ENCODE results near the gene NHSL2. TPM values are rescaled to one million over a fixed set of nuclear protein-coding genes. Genes with fewer than 3 reads are reported as not detected.
A peak's percentile ranks its signal among the peaks of the same experiment; 100 is the strongest.
"Not testable (repeated sequence)": the region's sequence is repeated elsewhere in the genome, so short reads cannot be mapped to it uniquely, and the experiment has no call there.

NHSL2 gene
- total RNA-seq, 4 donors from 2014 or later: 1.5 to 2.7 (median 2.1) TPM

DNA sequence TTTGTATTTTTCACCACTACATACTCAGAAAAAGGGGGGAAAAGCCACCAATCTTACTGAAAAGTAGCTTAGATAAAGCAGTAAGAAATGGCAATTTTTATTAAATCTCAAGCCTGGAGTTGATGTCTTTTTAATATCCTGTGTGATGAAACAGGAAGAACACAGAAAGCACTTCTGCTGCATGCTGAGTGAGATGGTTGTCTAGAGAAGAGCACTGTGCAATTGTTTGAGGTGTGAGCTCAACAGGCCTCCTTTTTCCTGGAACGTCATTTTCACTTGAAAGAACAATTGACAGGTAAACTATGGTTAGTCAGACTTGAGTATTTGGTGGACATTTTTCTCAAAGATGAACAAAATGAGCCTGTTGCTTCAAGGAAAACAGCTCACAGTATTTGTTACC, 147.2 kb downstream of the NHSL2 start:
- Histone ChIP-seq H3K36me3 (no peaks in the 10 kb centered on the region), H3K4me3 (no peak overlapping the region), H3K27ac (no peak overlapping the region), H3K4me1 (no peaks in the 10 kb centered on the region), H3K27me3 (no peaks in the 10 kb centered on the region), H3K9me3 (no peaks in the 10 kb centered on the region)
- ATAC-seq (no peak), DNase-seq (no peak)
- TF ChIP-seq, protein P1, sequence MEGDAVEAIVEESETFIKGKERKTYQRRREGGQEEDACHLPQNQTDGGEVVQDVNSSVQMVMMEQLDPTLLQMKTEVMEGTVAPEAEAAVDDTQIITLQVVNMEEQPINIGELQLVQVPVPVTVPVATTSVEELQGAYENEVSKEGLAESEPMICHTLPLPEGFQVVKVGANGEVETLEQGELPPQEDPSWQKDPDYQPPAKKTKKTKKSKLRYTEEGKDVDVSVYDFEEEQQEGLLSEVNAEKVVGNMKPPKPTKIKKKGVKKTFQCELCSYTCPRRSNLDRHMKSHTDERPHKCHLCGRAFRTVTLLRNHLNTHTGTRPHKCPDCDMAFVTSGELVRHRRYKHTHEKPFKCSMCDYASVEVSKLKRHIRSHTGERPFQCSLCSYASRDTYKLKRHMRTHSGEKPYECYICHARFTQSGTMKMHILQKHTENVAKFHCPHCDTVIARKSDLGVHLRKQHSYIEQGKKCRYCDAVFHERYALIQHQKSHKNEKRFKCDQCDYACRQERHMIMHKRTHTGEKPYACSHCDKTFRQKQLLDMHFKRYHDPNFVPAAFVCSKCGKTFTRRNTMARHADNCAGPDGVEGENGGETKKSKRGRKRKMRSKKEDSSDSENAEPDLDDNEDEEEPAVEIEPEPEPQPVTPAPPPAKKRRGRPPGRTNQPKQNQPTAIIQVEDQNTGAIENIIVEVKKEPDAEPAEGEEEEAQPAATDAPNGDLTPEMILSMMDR (IDR thresholded peaks at IDR 0.05 in 4 of 5, conservative IDR thresholded peaks at IDR 0.05 in 1 of 5): no peak
- no peak for TF ChIP-seq POLR2A (IDR thresholded peaks at IDR 0.05)
- in situ Hi-C loops (cut with MboI; ENCODE audit: low sequenced_read_pairs in 4 of 4) (no loop called here), intact Hi-C loops (cut with DNase I; ENCODE audit: low total_unique reads) (no loop called here)

DNA sequence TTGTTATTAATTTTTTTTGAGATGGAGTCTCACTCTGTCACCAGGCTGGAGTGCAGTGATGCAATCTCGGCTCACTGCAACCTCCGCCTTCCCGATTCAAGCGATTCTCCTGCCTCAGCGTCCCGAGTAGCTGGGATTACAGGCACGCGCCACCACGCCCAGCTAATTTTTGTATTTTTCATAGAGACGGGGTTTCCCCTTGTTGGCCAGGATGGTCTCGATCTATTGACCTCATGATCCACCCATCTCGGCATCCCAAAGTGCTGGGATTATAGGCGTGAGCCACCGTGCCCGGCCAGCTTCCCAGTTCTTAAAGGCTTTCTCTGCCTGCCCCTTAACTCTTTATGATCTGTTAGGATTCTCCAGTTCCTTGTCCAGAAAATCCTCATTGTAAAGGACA, 147.7 kb downstream of the NHSL2 start:
- H3K27ac ChIP-seq: not testable (repeated sequence)

DNA sequence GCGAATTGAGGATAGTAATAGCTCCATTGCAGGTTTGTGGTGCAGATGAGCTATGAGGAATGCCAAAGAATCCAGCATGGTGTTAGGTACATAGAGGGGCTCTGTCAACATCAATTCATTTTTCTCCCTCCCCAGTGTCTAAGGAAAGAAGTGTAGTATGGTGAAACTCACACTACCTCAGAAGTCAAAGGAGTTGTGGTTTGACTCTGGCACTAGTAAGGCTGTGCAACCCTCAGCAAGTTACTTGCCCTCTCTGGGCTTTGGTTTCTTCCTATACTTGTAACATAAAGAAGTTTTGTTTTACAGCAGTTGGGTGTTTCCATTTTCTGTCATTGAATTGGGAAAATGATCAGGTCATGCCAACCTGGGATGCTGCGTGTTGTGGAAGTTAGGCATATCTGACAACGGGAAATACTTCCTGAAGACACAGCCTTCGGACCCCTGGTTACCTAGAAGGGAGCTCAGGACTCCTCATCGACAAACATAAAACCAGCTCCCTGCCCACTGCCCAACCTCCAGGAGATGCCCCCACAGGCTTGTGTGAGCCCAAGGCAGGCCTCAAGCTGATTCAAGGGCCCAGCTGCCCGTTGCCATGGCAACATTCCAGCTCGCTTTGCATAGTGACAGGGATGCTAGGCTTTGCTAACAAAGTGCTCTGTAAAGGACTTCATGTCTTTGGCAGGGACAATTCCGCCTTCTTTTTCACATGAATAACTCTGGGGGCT, 149.7 kb downstream of the NHSL2 start:
- H3K4me3 ChIP-seq: no peak overlapping the region
- no peaks in the 10 kb centered on the region for H3K36me3 ChIP-seq
- H3K9me3 ChIP-seq: no peaks in the 10 kb centered on the region
- no peaks in the 10 kb centered on the region for H3K4me1 ChIP-seq
- H3K27ac ChIP-seq: no peak overlapping the region
- ATAC-seq (no peak), DNase-seq (no peak)
- TF ChIP-seq POLR2A (IDR thresholded peaks at IDR 0.05): no peak
- TF ChIP-seq, protein P1 (IDR thresholded peaks at IDR 0.05 in 4 of 5, conservative IDR thresholded peaks at IDR 0.05 in 1 of 5): no peak
- intact Hi-C loops (cut with DNase I; ENCODE audit: low total_unique reads) (no loop called here), in situ Hi-C loops (cut with MboI; ENCODE audit: low sequenced_read_pairs in 4 of 4) (no loop called here)
- H3K27me3 ChIP-seq: no peaks in the 10 kb centered on the region

More for the DNA sequence above, 147.7 kb downstream of the NHSL2 start:
- H3K9me3 ChIP-seq; H3K27me3 ChIP-seq; DNase-seq; H3K36me3 ChIP-seq; intact Hi-C loops (cut with DNase I; ENCODE audit: low total_unique reads); ATAC-seq; in situ Hi-C loops (cut with MboI; ENCODE audit: low sequenced_read_pairs in 4 of 4); H3K4me3 ChIP-seq; H3K4me1 ChIP-seq: not testable (repeated sequence)

DNA sequence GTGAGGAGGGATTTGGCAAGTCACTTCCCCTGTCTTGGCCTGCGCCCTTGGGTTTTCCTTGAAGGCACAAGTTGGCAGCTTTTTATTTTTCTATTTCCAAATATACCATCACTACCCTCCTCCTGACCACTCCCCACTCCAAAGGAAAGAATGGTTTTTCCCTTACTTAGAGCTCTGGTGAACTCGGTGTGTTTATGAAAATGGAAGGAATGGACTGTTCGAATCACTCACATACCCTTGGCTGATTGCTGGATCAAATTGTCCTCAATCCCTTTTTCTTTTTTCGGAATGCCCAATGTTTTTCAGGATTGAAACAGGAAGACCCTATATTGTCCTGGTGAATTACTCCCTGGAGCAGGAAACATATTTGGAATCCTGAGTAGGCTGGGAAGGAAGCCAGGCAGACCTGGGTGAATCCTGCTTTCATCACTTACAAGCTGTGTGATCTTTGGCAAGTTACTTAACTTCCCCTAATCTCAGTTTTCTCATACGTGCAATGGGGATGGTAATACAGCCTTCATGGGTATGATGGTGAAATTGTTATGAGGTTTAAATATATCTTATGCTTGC, 150.4 kb downstream of the NHSL2 start:
- intact Hi-C loops (cut with DNase I; ENCODE audit: low total_unique reads): no loop called here
- ATAC-seq: no peak
- in situ Hi-C loops (cut with MboI; ENCODE audit: low sequenced_read_pairs in 4 of 4): no loop called here
- no peak for TF ChIP-seq POLR2A (IDR thresholded peaks at IDR 0.05)
- TF ChIP-seq, protein P1 (IDR thresholded peaks at IDR 0.05 in 4 of 5, conservative IDR thresholded peaks at IDR 0.05 in 1 of 5): no peak
- Histone ChIP-seq H3K4me3 (no peak overlapping the region), H3K27me3 (no peaks in the 10 kb centered on the region), H3K9me3 (no peaks in the 10 kb centered on the region), H3K4me1 (no peaks in the 10 kb centered on the region), H3K27ac (no peak overlapping the region), H3K36me3 (no peaks in the 10 kb centered on the region)
- no peak for DNase-seq

DNA sequence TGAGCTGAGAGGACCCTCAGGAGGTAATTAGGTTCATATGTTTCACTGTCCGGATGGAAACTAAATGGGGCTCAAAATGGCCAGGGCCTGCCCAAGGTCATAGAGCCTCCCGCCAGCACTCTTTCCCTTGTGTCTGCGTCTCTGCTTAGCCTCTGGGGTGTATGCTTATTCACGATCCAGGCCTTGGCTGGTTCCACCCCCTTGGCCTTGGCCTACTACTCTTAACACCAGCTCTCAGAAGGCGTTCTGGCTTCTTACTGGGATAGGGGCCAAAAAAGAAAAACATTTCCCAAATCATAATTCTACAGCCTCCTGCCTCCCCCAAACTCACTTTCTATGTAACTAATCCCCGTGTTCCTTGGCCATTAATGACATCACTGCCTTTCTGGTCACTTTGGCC, 152.3 kb downstream of the NHSL2 start:
- Histone ChIP-seq H3K27ac (peak overlapping the region in 1 of 4 donors; percentile 41), H3K9me3 (no peaks in the 10 kb centered on the region), H3K27me3 (no peaks in the 10 kb centered on the region), H3K4me3 (no peak overlapping the region), H3K36me3 (no peaks in the 10 kb centered on the region), H3K4me1 (no peaks in the 10 kb centered on the region)
- TF ChIP-seq, protein P1 (IDR thresholded peaks at IDR 0.05 in 4 of 5, conservative IDR thresholded peaks at IDR 0.05 in 1 of 5): no peak
- TF ChIP-seq POLR2A (IDR thresholded peaks at IDR 0.05): no peak
- in situ Hi-C loops (cut with MboI; ENCODE audit: low sequenced_read_pairs in 4 of 4) (no loop called here), intact Hi-C loops (cut with DNase I; ENCODE audit: low total_unique reads) (no loop called here)
- DNase-seq (peak in 1 of 2 donors; percentile 26), ATAC-seq (no peak)
